ENCODE measurements around the gene C1orf174.

DNA sequence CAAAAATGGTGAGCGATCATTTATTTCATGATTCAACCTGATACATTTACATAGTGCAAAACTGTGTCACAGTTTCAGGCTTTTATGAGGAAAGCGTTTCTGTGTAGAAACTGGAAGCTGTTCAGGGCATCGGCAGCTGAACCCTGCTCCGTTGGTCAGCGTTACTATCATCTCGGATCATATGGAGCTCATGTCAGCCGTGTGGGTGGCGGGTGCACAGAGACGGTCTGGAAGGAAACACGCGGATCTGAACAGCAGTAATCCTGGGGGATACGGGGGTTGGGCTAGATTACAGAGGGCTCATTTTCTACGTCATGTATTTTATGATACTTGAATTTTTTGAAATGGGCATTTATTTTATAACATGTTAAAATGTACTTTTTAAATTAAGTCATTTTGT lies 15.1 kb downstream of the C1orf174 start:
- TF ChIP-seq, protein P1, sequence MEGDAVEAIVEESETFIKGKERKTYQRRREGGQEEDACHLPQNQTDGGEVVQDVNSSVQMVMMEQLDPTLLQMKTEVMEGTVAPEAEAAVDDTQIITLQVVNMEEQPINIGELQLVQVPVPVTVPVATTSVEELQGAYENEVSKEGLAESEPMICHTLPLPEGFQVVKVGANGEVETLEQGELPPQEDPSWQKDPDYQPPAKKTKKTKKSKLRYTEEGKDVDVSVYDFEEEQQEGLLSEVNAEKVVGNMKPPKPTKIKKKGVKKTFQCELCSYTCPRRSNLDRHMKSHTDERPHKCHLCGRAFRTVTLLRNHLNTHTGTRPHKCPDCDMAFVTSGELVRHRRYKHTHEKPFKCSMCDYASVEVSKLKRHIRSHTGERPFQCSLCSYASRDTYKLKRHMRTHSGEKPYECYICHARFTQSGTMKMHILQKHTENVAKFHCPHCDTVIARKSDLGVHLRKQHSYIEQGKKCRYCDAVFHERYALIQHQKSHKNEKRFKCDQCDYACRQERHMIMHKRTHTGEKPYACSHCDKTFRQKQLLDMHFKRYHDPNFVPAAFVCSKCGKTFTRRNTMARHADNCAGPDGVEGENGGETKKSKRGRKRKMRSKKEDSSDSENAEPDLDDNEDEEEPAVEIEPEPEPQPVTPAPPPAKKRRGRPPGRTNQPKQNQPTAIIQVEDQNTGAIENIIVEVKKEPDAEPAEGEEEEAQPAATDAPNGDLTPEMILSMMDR (IDR thresholded peaks at IDR 0.05; ENCODE audit: low read length) = no peak
- no peak for TF ChIP-seq EZH2 (optimal IDR thresholded peaks at IDR 0.05; ENCODE audit: low read depth, low read length)

Measured in MM.1S (cell line).